Measurements from ENCODE around the gene CES4A.

DNA sequence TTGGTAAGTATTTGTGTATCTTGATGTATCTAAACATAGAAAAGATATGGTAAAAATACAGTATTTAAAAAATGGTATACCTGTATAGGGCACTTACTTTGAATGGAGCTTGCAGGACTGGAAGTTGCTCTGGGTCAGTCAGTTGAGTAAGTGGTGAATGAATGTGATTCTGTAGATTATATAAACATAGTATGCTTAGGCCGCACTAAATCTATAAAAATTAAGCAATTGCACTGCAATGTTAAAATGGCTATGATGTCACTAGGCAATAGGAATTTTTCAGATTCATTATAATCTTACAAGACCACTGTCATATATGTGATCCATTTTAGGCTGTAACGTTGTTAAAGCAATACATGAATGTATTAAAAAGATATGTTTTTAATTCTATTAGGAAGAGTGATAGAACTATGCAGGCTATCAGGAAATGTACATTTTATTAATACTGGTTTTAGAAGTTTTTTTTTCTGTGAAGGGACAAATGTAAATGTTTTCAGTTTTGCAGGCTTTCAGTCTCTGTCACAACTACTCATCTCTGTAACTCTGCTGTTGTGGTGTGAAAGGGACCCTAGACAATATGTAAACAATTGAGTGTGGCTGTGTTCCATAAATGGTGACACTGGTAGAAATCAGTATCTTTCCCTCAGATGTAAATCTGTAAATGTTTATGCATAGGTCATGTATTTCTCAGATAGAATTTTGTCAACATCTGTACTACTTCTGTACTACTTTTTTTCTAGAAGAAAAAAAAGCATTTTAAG is 51.1 kb downstream of the CES4A start:
- TF ChIP-seq, protein P1, sequence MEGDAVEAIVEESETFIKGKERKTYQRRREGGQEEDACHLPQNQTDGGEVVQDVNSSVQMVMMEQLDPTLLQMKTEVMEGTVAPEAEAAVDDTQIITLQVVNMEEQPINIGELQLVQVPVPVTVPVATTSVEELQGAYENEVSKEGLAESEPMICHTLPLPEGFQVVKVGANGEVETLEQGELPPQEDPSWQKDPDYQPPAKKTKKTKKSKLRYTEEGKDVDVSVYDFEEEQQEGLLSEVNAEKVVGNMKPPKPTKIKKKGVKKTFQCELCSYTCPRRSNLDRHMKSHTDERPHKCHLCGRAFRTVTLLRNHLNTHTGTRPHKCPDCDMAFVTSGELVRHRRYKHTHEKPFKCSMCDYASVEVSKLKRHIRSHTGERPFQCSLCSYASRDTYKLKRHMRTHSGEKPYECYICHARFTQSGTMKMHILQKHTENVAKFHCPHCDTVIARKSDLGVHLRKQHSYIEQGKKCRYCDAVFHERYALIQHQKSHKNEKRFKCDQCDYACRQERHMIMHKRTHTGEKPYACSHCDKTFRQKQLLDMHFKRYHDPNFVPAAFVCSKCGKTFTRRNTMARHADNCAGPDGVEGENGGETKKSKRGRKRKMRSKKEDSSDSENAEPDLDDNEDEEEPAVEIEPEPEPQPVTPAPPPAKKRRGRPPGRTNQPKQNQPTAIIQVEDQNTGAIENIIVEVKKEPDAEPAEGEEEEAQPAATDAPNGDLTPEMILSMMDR (IDR thresholded peaks at IDR 0.05) = no peak
- TF ChIP-seq EP300 (IDR thresholded peaks at IDR 0.05) = no peak

Measured in tibial nerve (tissue), 4 donors.